Neutrophil (primary cell): ENCODE data around the gene LMX1A.

ENCODE experiments used
- H3K27ac ChIP-seq: fragments of 200-600 bp; sonication (generic); 2 replicates; pipeline ENCODE4 v1.5.1; 2016; ENCODE audit warnings: mild to moderate bottlenecking, moderate library complexity
- H3K27me3 ChIP-seq: fragments of 200-600 bp; sonication (generic); 2 replicates; pipeline ENCODE4 v1.6.0; 2016; ENCODE audit warnings: mild to moderate bottlenecking
- H3K36me3 ChIP-seq: fragments of 200-600 bp; sonication (generic); 2 replicates; pipeline ENCODE4 v1.5.1; 2017
- H3K4me1 ChIP-seq, 2 experiments: fragments of 200-600 bp in 1 of 2; sonication (generic) in 1 of 2; 1 replicate in 1 of 2; 2 replicates in 1 of 2; pipeline versions ENCODE4 v1.5.1 to v1.6.1; 2013 to 2016; ENCODE audit warnings: low read depth in 1 of 2, low read length in 1 of 2, mild to moderate bottlenecking in 1 of 2, moderate library complexity in 1 of 2; ENCODE audit not compliant: control insufficient read depth in 1 of 2, insufficient read depth in 1 of 2
- H3K4me3 ChIP-seq, 2 experiments: fragments of 200-600 bp in 1 of 2; sonication (generic) in 1 of 2; 1 replicate in 1 of 2; 2 replicates in 1 of 2; pipeline ENCODE4 v1.5.1; 2013 to 2016; ENCODE audit warnings: low read depth in 1 of 2, low read length in 1 of 2, mild to moderate bottlenecking in 1 of 2, moderate library complexity in 1 of 2
- H3K9me3 ChIP-seq: fragments of 200-600 bp; sonication (generic); 2 replicates; pipeline ENCODE4 v1.5.1; 2016
- CTCF ChIP-seq: fragments of 200-600 bp; sonication (generic); IDR thresholded peaks from 2 replicates; pipeline ENCODE4 v1.5.1; 2016; ENCODE audit warnings: antibody characterized with exemption

The LMX1A gene

GRCh38 chr1:165303386-165303785, 53.1 kb downstream of the LMX1A start:
- Histone ChIP-seq H3K4me3 (no peak overlapping the region), H3K27me3 (no peaks in the 10 kb centered on the region), H3K4me1 (no peaks in the 10 kb centered on the region), H3K27ac (no peak overlapping the region), H3K36me3 (no peaks in the 10 kb centered on the region), H3K9me3 (no peaks in the 10 kb centered on the region)
- no peak for TF ChIP-seq CTCF

GRCh38 chr1:165300400-165300903, 56.1 kb downstream of the LMX1A start:
- Histone ChIP-seq H3K36me3 (no peaks in the 10 kb centered on the region), H3K27ac (no peak overlapping the region), H3K4me1 (no peaks in the 10 kb centered on the region), H3K27me3 (no peaks in the 10 kb centered on the region), H3K9me3 (no peaks in the 10 kb centered on the region), H3K4me3 (no peak overlapping the region)
- no peak for TF ChIP-seq CTCF

GRCh38 chr1:165298203-165298820, 58.2 kb downstream of the LMX1A start:
- H3K27me3 ChIP-seq, result no peaks in the 10 kb centered on the region
- H3K4me1 ChIP-seq, result no peaks in the 10 kb centered on the region
- H3K4me3 ChIP-seq, result no peak overlapping the region
- no peak for TF ChIP-seq CTCF
- no peak overlapping the region for H3K27ac ChIP-seq
- H3K9me3 ChIP-seq, result no peaks in the 10 kb centered on the region
- no peaks in the 10 kb centered on the region for H3K36me3 ChIP-seq

GRCh38 chr1:165296205-165296604, 60.3 kb downstream of the LMX1A start:
- Histone ChIP-seq H3K27me3 (no peaks in the 10 kb centered on the region), H3K9me3 (no peaks in the 10 kb centered on the region), H3K36me3 (no peaks in the 10 kb centered on the region), H3K27ac (no peak overlapping the region), H3K4me1 (no peaks in the 10 kb centered on the region), H3K4me3 (no peak overlapping the region)
- TF ChIP-seq CTCF, result no peak

GRCh38 chr1:165290148-165290547, 66.4 kb downstream of the LMX1A start:
- TF ChIP-seq CTCF, result no peak
- H3K36me3 ChIP-seq, result no peaks in the 10 kb centered on the region

More at GRCh38 chr1:165290148-165290547, 66.4 kb downstream of the LMX1A start:
- no peak overlapping the region for H3K4me3 ChIP-seq
- H3K4me1 ChIP-seq, result no peaks in the 10 kb centered on the region
- no peaks in the 10 kb centered on the region for H3K9me3 ChIP-seq
- H3K27me3 ChIP-seq, result peaks cover 15% of the 10 kb centered on the region
- no peak overlapping the region for H3K27ac ChIP-seq
